GM18520 (cell line): Measurements from ENCODE around the gene FAM110A.
"Not testable (repeated sequence)": the region's sequence is repeated elsewhere in the genome, so short reads cannot be mapped to it uniquely, and the experiment has no call there.

Experiments
- ATAC-seq: cut with Tn5 transposase; IDR thresholded peaks from one replicate; pipeline ENCODE4 v1.9.1; 2021; ENCODE audit not compliant: unreplicated experiment

The FAM110A gene

DNA sequence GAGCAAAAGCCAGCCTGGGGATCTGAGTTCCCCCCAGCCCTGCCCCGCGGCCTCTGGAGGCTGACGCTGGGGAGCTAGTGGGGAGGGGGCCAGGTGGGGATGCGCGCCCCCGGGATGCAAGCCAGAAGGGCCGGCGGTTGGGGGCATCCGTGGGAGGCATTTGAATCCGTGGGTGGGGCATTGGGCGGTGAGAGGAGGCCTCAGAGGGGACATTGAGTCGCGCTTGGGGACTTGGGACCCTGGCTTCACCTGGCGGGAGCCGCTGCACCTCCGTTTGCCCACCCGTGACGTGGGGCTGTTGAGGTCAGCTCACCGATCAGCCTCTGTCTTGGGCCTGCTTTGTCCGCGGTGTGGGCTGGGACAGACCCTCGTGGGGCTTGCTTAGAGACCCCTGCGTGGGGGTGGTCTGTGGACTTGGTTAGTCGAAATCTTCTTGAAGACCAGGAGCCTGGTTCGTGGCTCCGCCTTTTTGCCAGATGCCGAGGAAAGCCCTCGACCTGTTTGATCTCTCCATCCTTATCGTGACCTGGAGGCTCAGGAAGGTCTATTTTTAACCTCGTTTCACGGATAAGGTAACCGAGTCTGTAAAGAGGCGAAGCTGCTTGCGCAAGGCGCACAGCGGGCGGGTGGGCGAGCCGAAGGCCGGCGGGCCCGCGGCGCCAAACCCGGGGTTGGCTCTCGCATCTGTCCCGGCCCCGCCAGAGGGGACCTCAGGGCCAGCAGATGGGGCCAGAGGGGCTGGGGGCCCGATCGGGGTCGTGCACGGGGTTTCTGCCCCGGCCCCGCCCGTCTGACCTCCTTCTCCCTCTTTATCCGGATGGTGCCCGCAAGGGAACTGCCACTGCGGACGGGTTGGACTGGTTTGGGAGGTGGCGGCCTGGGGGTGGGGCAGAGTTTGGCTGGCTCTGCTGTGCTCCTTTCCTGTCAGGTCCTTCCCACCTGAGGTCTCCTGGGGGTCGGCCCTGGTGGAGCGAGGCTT is 8.3 kb downstream of the FAM110A start:
- ATAC-seq, result no peak

DNA sequence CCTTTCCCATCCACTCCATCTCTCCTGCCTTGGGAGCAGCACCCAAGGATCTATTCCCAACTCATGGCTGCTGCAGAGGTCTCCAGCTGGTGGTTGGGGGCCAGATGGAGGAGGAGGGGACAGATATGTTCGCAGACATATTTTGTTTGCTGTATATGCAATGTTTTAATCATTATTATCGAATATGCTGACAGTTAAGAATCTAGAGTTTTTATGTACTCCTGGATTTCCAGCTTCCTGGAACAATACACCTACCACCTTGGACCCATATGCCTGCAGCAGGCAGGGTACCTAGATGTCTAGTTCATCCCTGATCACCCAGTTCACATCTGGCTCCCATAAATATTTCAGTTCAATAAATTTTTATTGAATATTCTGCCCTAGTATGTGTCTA is 9.0 kb downstream of the FAM110A start:
- ATAC-seq, result no peak

DNA sequence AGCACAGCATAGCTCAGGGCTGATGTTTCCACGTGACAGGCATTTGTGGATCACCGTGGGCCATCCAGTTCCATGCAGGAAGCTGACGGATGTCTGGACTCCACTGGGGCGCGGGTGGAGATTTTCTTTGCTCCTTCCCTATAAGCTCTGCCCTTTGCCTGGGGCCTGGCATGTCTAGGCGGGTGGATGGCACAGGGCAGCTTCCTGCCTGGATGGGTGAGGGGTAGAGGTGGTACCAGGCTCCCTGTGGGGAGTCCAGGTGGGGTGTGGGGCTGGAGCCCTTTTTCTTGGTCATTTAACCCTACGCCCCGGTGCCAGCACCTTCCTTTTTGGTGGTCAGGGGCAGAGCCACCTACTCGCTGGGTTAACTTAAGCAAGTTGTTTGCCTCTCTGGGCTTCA is 10.4 kb downstream of the FAM110A start:
- ATAC-seq, result no peak

DNA sequence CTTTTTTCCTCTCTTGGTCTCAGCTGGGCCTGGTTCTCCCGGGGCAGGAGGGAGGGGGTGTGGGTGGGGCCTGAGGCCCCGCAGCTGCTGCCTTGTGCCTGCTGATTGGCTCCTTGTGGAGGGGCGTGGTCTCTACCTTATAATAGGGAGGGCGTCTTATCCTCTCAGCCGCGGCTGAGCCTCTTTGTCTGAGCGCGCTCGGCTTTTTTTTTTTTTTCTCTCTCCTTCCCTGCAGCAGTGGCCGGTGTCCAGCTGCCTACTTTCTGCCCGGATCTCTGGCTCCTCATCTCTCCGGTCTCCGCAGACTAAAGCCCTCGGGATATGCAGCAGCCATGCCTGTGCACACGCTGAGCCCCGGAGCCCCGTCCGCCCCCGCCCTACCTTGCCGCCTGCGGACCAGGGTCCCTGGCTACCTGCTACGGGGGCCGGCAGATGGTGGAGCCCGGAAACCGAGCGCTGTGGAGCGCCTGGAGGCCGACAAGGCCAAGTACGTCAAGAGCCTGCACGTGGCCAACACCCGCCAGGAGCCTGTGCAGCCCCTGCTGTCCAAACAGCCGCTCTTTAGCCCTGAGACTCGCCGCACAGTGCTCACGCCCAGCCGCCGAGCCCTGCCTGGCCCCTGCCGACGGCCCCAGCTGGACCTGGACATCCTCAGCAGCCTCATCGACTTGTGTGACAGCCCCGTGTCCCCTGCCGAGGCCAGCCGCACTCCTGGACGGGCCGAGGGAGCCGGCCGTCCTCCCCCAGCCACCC is 11.1 kb downstream of the FAM110A start:
- peak; percentile 86 for ATAC-seq

DNA sequence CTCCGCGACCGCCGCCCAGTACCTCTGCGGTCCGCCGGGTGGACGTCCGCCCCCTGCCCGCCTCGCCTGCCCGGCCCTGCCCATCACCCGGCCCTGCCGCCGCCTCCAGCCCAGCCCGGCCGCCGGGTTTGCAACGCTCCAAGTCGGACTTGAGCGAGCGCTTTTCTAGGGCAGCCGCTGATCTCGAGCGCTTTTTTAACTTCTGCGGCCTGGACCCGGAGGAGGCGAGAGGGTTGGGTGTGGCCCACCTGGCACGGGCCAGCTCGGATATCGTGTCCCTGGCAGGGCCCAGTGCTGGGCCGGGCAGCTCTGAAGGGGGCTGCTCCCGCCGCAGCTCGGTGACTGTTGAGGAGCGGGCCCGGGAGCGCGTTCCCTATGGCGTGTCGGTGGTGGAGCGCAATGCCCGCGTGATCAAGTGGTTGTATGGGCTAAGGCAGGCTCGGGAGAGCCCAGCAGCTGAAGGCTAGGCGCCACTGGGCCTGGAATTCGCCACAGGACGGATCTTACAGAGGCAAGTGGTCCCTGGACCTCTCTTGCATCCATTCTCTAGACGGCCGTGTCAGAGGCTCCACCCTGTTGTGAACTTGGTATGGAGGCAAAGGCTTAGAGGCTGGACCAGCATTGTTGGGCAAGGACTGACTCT is 11.8 kb downstream of the FAM110A start:
- no peak for ATAC-seq

DNA sequence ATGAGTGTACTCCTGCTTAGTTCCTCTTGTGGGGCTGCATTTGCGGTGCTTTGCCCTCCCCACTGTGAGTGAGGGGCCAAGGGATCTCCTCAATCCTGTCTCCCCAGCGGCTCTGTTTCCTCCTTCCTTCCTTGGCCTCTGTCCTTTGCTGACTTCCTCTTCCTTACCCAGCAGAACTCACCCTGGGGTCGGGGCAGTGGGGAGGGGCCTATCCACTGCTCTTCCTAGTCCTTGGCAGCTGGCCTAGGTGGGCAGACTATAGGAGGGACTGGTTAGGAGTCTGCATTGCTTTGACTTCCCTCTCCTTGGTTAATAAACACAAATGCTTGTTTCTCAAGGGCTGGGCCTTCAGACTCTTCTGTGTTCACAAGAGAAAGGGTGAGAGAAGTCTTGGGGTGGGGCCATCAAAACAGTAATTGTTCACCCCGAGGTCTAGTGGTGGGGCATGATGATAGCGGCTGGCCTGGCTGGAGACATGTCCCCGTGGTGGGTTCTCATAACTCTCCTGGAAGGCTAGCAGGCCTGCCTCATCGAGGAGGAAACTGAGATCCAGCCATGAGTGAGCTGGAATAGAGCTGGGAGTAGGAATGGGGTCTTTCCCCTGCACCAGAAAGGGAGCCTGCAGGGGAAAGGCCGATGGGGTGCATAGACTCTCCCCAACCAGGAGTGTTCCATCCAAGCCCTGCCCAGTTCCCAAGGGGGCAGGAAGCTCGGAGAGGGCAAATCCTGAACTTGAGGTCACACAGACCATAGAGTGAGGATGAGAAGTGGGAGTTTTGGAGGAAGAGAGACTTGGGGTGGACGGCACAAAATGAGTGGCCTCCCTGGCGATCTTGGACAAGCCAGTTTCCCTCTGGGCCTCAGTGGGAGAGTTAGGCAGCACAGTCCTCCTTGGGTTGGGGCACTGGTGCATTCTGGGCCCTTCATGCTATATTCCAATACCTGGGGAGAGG is 12.7 kb downstream of the FAM110A start:
- ATAC-seq, result no peak

DNA sequence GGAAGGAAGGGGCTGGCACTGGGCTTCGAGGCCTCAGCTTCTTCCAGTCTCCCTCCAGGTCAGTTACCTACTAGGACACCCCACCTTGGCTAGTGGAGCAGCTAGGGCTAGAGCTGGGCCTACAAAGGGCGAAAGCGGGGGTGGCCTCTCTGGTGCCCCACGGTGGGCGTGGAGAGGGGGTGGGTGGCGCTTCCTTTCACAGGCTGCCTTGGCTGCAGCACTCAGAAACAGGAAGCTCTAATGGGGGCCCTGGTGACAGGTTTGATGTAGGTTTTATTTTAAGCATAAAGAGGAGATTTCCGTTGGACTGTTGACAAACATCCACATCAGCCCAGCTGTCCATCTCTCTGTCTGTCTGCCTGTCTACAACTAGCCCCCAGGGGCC is 13.4 kb downstream of the FAM110A start:
- no peak for ATAC-seq

DNA sequence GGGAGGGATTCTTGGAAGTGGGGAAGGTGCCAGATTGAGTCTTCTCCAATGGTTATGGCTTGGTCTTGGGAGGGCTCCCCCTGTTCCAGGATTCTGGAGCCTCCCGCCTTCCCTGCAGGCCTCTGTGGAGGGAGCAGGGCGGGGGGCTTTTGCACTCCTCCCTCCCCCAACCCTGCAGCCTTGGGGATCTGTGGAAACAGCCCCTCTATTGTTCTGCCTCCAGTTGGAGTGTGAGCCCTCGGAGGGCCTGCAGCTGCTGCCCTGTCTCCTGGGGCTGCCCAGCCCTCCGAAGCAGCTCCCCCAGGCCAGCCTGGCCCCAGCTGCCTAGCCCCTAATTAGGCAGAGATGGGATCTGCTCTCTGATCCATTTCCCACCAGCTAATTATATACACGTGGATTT is 14.7 kb downstream of the FAM110A start:
- no peak for ATAC-seq

DNA sequence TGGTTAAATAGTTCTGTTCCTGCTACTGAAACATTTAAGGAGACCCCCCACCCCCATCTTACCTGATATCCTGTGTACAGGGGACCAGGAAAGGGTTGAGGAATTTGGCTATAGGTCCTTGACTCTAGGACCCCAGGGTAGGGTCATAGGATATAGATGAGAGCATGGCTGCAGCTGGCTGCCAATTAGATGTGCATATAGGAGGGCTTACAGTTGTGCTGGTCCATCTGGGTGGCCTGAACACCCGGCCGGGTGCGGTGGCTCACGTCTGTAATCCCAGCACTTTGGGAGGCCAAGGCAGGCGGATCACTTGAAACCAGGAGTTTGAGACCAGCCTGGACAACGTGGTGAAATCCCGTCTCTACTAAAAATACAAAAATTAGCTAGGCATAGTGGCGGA is 15.2 kb downstream of the FAM110A start:
- ATAC-seq, result not testable (repeated sequence)

DNA sequence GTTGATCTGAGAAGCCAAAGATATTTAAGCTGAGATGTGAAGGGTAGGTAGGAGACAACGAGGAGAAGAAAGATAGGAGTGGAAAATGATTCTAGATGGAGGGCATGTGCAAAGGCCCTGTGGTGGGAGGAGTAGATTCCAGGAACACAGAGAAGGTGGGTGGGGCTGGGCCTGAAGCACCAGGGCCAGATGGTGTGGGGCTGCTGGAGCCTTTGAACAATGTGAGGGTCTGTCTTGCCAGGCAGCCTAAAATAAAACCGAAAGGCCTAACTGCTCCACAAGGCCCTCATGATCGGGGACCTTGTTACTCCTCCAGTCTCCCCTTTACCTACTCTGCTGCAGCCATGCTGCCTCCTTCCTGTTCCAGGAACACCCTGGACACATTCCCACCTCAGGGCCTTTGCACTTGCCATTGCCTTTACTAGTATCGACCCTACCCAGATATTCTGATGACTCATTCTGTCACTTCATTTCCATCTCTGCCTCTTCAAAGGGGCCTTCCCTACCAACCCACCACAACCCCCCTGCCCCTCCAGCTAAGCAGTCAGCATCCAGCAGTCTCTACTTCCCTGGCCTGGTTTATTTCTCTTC is 20.0 kb downstream of the FAM110A start:
- no peak for ATAC-seq

DNA sequence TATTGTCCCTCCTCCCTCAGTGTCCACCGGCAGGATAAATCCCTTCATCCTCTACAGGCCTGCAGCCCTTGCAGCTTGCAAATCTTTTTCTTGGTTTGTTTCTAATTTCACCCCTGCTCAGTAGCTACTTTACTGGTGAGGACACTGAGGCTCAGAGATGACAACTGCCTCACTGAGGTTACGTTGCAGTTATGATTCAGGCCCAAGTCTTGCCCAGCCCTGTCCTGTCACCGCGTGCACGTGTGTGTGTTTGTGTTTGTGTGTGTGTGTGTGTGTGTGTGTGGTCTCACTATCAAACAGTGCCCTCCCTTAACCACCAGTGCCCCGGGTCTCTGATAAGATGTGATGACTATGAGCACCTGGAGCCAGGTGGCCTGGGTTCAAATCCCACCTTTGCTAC is 21.1 kb downstream of the FAM110A start:
- no peak for ATAC-seq

DNA sequence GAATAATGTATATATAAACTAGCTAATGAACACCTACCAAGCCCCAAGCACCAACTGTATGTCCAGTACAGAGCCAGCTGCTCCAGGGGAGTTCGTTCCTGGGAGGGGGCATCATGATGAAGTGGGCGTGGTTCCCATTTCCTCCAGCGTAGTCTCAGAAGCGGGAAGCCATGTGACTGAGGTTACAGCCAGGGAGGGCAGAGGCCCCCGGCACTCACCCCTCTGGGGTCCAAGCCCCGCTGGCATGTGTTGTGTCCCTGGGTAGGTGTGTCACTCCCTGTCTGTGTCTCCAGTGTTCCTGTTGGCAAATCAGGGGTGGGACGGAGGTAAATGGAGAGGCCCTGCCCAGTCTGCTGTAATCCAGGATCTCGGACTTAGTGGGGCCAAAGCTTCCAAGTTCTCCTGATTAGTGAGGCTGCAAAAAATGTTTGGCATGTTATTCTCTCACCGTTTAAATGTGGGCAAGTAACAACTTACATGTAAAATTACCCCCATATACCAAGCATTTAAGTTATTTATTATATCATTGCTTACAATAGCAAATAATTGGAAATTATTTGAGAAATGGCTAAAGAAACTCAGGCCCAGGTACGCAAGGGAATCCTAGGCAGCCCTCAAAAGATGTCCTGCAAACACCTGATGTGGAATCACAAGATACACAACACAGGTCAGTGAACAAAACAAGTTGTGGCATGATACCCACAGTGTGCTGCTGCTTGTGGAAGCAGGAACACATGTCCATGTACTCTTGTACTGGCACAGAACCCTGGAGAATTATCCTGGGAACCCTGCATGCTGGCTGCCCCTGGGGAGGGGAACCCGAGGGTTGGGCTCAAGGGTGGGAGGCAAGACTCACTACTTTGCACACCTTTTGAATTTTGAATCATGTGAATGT is 22.2 kb downstream of the FAM110A start:
- no peak for ATAC-seq

DNA sequence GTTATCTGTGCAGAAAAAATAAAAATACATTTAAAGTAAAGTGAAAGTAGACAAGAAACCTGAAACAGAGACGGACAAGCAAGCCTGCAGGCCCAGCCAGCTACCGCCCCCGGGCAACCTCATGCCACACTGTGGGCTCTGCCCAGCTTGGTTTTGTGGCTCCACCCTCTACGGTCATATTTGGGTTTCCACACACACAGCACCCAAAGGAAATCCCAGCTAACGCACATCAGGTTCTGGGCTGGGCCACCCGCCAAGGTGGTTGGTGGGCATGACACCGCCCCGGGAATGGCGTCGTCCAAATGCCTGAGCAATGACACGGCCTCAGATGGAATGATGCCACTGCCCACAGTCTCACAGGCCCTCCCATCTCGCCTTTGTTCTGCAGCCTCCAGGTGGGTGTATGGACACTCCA is 22.9 kb downstream of the FAM110A start:
- ATAC-seq, result no peak

DNA sequence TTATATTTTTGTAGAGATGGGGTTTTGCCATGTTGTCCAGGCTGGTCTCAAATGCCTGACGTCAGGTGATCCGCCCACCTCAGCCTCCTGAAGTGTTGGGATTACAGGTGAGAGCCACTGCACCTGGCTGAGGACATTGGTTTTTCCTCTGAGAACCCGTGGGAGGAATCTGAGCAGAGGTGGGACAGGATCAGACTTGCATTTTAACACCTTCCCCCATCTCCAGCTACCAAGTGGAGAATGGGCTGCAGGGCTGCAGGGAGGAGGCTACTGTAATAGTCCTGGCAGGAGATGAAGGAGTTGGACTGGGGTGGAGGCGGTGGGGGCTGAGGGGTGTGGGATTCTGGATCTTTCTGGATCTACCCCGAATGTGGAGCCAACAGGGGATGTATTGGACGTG is 24.5 kb downstream of the FAM110A start:
- no peak for ATAC-seq

DNA sequence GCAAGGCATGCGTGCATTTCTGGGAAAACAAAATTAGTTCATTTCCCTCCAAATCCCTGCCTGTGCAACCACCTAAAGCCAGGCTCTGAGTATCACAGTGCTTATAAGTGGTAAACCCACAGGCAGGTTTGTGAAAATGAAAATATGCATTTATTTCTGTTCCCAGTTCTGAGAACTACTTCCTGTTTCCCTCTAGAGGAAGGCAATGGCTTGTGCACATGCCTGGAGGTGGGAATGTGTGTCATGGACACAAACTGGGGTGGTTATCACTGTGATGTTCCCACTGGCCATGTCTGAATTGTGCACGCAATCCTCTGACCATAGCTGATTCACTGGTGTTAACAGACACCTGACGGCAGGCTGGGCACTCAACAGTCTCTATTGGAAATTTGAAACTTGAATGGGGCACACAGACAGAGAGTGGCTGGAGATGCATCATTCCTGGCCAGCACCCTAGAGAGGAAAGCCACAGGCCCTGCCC is 26.3 kb downstream of the FAM110A start:
- no peak for ATAC-seq

DNA sequence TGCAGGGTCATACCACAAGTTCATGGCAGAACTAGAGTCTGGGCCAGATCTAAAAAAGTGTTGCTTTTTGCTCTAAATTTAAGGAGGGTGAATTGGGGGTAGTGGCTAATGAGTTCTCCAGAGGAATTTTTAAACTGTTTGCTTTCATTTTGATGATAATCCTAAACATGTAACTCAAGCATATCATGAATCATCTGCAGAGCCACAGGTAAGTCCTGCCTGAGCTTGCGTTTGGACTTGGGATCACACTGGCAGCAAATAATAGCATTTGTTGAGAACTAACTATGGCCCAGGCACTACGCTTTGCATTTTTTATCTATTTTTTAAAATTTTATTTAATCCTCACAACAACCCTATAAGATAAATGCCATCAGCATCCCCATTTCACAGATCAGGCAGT is 27.4 kb downstream of the FAM110A start:
- ATAC-seq, result no peak

DNA sequence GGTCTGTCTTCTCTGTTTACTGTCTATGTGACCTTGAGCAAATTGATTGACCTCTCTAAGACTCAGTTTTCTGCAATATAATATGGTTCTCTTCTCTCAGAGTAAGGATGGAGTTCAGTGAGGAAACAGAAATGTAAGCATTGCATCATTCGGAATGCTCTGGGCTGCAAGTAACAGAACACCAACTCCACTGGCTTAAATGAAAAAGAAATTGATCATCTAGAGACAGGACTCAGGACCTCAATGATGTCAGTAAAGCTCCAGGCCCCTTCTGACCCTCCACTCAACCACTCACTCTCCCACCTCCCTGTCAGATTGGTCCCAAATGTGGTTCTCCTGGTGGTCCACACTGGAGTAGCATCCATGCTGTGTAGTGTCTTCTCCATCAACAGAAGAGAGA is 31.9 kb downstream of the FAM110A start:
- ATAC-seq, result no peak

DNA sequence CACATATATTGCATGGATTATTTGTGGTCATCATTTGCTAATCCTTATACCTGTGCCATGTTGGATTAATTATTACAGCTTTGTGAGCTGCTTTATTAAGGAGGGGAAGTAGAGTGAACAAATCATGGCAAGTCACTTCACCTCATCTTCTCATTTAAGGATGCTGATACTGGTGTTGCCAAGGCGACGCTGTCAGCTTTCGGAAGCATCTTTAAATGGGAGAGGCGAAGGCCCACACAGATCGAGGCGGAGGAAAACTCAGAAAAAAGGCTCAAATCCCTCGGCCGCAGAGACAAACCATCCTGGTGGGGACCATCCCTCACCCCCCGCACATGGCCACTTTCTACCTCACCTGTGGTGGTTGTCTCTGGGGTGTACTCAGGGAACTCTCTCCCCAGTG is 34.8 kb downstream of the FAM110A start:
- ATAC-seq, result no peak

DNA sequence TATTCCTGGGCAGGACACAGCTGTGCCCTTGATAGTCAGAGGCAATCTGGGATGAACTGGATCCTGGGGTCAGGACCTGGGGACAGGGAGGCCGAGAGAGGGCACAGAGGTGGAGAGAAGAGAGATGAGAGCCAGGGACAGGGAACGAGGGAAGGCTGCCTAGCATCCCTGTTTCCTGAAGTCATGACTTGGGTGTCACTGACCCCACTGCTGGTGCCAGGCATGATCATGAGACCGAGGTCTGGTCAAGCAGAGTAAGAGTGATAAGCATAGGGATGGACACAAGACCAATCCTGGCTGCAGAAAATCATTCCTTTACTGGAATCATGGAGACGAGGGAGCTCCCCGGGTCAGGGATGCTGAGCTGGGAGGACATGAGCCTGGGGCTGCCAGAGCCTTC is 36.1 kb downstream of the FAM110A start:
- ATAC-seq, result no peak
